ENCODE results near the gene CDH26.

GRCh38 chr20:60039526-60039925 is 81.3 kb downstream of the CDH26 start:
- TF ChIP-seq CHD2 (IDR thresholded peaks at IDR 0.05; ENCODE audit: low read depth, low read length) = no peak
- TF ChIP-seq, protein P1, sequence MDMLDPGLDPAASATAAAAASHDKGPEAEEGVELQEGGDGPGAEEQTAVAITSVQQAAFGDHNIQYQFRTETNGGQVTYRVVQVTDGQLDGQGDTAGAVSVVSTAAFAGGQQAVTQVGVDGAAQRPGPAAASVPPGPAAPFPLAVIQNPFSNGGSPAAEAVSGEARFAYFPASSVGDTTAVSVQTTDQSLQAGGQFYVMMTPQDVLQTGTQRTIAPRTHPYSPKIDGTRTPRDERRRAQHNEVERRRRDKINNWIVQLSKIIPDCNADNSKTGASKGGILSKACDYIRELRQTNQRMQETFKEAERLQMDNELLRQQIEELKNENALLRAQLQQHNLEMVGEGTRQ (CRISPR knock-in tag; IDR thresholded peaks at IDR 0.05) = no peak
- no peak for TF ChIP-seq SP1 (CRISPR knock-in tag; IDR thresholded peaks at IDR 0.05)
- TF ChIP-seq, protein P2, sequence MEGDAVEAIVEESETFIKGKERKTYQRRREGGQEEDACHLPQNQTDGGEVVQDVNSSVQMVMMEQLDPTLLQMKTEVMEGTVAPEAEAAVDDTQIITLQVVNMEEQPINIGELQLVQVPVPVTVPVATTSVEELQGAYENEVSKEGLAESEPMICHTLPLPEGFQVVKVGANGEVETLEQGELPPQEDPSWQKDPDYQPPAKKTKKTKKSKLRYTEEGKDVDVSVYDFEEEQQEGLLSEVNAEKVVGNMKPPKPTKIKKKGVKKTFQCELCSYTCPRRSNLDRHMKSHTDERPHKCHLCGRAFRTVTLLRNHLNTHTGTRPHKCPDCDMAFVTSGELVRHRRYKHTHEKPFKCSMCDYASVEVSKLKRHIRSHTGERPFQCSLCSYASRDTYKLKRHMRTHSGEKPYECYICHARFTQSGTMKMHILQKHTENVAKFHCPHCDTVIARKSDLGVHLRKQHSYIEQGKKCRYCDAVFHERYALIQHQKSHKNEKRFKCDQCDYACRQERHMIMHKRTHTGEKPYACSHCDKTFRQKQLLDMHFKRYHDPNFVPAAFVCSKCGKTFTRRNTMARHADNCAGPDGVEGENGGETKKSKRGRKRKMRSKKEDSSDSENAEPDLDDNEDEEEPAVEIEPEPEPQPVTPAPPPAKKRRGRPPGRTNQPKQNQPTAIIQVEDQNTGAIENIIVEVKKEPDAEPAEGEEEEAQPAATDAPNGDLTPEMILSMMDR (IDR thresholded peaks at IDR 0.05 in 2 of 3, conservative IDR thresholded peaks at IDR 0.05 in 1 of 3; ENCODE audit: insufficient read depth in 2 of 3, low read depth in 1 of 3, low read length in 3 of 3) = no peak
- no peak for TF ChIP-seq POLR2AphosphoS5 (IDR thresholded peaks at IDR 0.05; ENCODE audit: control insufficient read depth, insufficient read depth, low read depth, low read length)
- TF ChIP-seq NFYB (IDR thresholded peaks at IDR 0.05; ENCODE audit: extremely low read depth, insufficient read length) = no peak
- TF ChIP-seq ZBTB11 (CRISPR knock-in tag; IDR thresholded peaks at IDR 0.05) = no peak
- TF ChIP-seq IRF2 (CRISPR knock-in tag; IDR thresholded peaks at IDR 0.05) = no peak
- no peak for TF ChIP-seq NR2C2 (CRISPR knock-in tag; IDR thresholded peaks at IDR 0.05)
- TF ChIP-seq NR2C2 (tag; IDR thresholded peaks at IDR 0.05) = no peak
- no peak for TF ChIP-seq SMC3 (conservative IDR thresholded peaks at IDR 0.05; ENCODE audit: insufficient read depth, low read depth, low read length)
